ENCODE data around the gene GDF15.
A peak's percentile ranks its signal among the peaks of the same experiment; 100 is the strongest.
"Not testable (repeated sequence)": the region's sequence is repeated elsewhere in the genome, so short reads cannot be mapped to it uniquely, and the experiment has no call there.

The GDF15 gene

GRCh38 chr19:18385675-18386542, at the start of gene GDF15:
Gene GDF15, plus strand, starts transcription at chr19:18386158. Its CDS starts 32 bp downstream, at chr19:18386190.
- no peak for DNase-seq

GRCh38 chr19:18338541-18338940, 47.4 kb upstream of the GDF15 start:
- no peak for DNase-seq

GRCh38 chr19:18339723-18340122, 46.2 kb upstream of the GDF15 start:
- DNase-seq, result no peak

GRCh38 chr19:18340190-18340989, 45.6 kb upstream of the GDF15 start, which contains the start of gene PGPEP1:
Gene PGPEP1, plus strand, starts transcription at chr19:18340598. Its CDS starts 84 bp downstream, at chr19:18340682.
- peak; percentile 44 for DNase-seq

GRCh38 chr19:18340990-18341868, 44.7 kb upstream of the GDF15 start:
- DNase-seq, result peak; percentile 73

GRCh38 chr19:18342090-18342632, 43.8 kb upstream of the GDF15 start:
- DNase-seq, result no peak

- no peak for DNase-seq
These were observed 41.4 kb upstream of the GDF15 start for GRCh38 chr19:18344582-18344950.

- no peak for DNase-seq
These were observed 40.7 kb upstream of the GDF15 start for GRCh38 chr19:18345296-18345695.

- no peak for DNase-seq
These were observed 39.9 kb upstream of the GDF15 start for GRCh38 chr19:18346091-18346490.

- no peak for DNase-seq
These were observed 37.8 kb upstream of the GDF15 start for GRCh38 chr19:18348171-18348570.

- DNase-seq, result not testable (repeated sequence)
These were observed 37.1 kb upstream of the GDF15 start for GRCh38 chr19:18348818-18349339.

GRCh38 chr19:18349524-18350128, 36.3 kb upstream of the GDF15 start:
- no peak for DNase-seq

GRCh38 chr19:18350490-18350889, 35.5 kb upstream of the GDF15 start:
- DNase-seq, result no peak

GRCh38 chr19:18351544-18351943, 34.4 kb upstream of the GDF15 start:
- no peak for DNase-seq

- no peak for DNase-seq
These were observed 32.5 kb upstream of the GDF15 start for GRCh38 chr19:18353378-18354005.

GRCh38 chr19:18354743-18355142, 31.2 kb upstream of the GDF15 start:
- not testable (repeated sequence) for DNase-seq

- DNase-seq, result no peak
These were observed 28.9 kb upstream of the GDF15 start for GRCh38 chr19:18357041-18357440.

- no peak for DNase-seq
These were observed 24.3 kb upstream of the GDF15 start for GRCh38 chr19:18361646-18362045.

GRCh38 chr19:18362934-18363542, 22.9 kb upstream of the GDF15 start:
- no peak for DNase-seq

GRCh38 chr19:18363787-18364186, 22.2 kb upstream of the GDF15 start:
- no peak for DNase-seq
